ENCODE measurements around the gene TTLL11.

GRCh38 chr9:121945281-121945680 lies 147.8 kb downstream of the TTLL11 start:
- no peak for TF ChIP-seq POLR2A (IDR thresholded peaks at IDR 0.05; ENCODE audit: low read depth, low read length)
- no peak for TF ChIP-seq POLR2AphosphoS5 (IDR thresholded peaks at IDR 0.05; ENCODE audit: low read depth, low read length)
- TF ChIP-seq TAF1 (IDR thresholded peaks at IDR 0.05; ENCODE audit: low read depth, low read length) = no peak
- TF ChIP-seq SPI1 (IDR thresholded peaks at IDR 0.05; ENCODE audit: low read depth, low read length) = no peak
- no peak for TF ChIP-seq PAX5 (IDR thresholded peaks at IDR 0.05; ENCODE audit: insufficient read depth, low read length, severe bottlenecking)
- no peak for TF ChIP-seq POU2F2 (IDR thresholded peaks at IDR 0.05; ENCODE audit: low read depth, low read length)

Measured in GM12891 (cell line).